ENCODE measurements around the gene HS1BP3. TPM values are rescaled to one million over a fixed set of nuclear protein-coding genes. Genes with fewer than 3 reads are reported as not detected.

The HS1BP3 gene
- total and polyA plus RNA-seq, 2 donors (not counting 3 experiments of a cell fraction or from before 2014, with no cell fraction given), result 27.4 to 33.1 TPM

- TF ChIP-seq FOS (IDR thresholded peaks at IDR 0.05; ENCODE audit: borderline replicate concordance, insufficient read depth, low read length), result no peak
- dilution Hi-C loops (cut with MboI; ENCODE audit: extremely low pct_ligation_motif_present, low sequenced_read_pairs) (loop anchor here (10.0 kb wide), 1 partner anchor 188 kb away; the partner anchor contains the start of gene RHOB), intact Hi-C loops (cut with micrococcal nuclease) (no loop called here)
- Histone ChIP-seq H2AFZ (ENCODE audit: low read depth, low read length) (no peak overlapping the region), H3K4me2 (ENCODE audit: insufficient read depth, low read length) (no peak overlapping the region), H3K9ac (replicated peaks; ENCODE audit: extremely low read depth, insufficient read depth, low read length) (no peak overlapping the region), H3K4me1 (ENCODE audit: control insufficient read depth, extremely low read depth, insufficient read depth, low read length) (peaks cover 20% of the 10 kb centered on the region), H3K79me2 (ENCODE audit: control insufficient read depth, insufficient read depth, low read length) (no peaks in the 10 kb centered on the region), H4K20me1 (replicated peaks; ENCODE audit: control insufficient read depth, extremely low read depth, insufficient read depth, low read length) (no peaks in the 10 kb centered on the region), H3K27ac (ENCODE audit: insufficient read depth, low read depth, low read length) (no peak overlapping the region), H3K9me3 (replicated peaks; ENCODE audit: control insufficient read depth, insufficient read depth, low read length) (no peaks in the 10 kb centered on the region), H3K4me3 (replicated peaks in 1 of 3; ENCODE audit: insufficient read depth in 1 of 3, low read depth in 1 of 3, low read length in 3 of 3) (no peak overlapping the region), H3K9me1 (replicated peaks; ENCODE audit: control insufficient read depth, extremely low read depth, insufficient read depth, low read length) (no peaks in the 10 kb centered on the region), H3K36me3 (ENCODE audit: control insufficient read depth in 2 of 2, extremely low read depth in 1 of 2, insufficient read depth in 2 of 2, low read length in 2 of 2) (peaks cover 0 to 7% of the 10 kb centered on the region in 2 experiments), H3K27me3 (ENCODE audit: control insufficient read depth in 2 of 2, insufficient read depth in 2 of 2, low read length in 2 of 2) (no peaks in the 10 kb centered on the region)
- no peak for FAIRE-seq
- no peak for DNase-seq (ENCODE audit: low read depth, low spot score)
- CTCF ChIA-PET, result interaction anchor here (1.8 to 4.0 kb wide), 4 partner anchors 10 to 236 kb away, joined by 5 to 14 read pairs (median 6); no protein-coding TSS in a partner anchor
- POLR2A ChIA-PET, result interaction anchor here (1.0 kb wide), 2 partner anchors 186 to 189 kb away, joined by 3 to 4 read pairs; partner anchors contain the start of gene RHOB
- BruUV-seq (replicated peaks), result no TSS peak
Measured at GRCh38 chr2:20632446-20632990, 18.4 kb downstream of the HS1BP3 start.

- TF ChIP-seq CTCF (IDR thresholded peaks at IDR 0.05; ENCODE audit: extremely low read depth in 1 of 2, insufficient read depth in 1 of 2, low read depth in 1 of 2, low read length in 2 of 2) (no peak), MAX (IDR thresholded peaks at IDR 0.05; ENCODE audit: insufficient read depth, insufficient read length) (no peak), GATA2 (IDR thresholded peaks at IDR 0.05; ENCODE audit: insufficient read depth, insufficient read length, low read depth, low read length) (no peak), JUN (IDR thresholded peaks at IDR 0.05; ENCODE audit: borderline replicate concordance, insufficient read depth, insufficient read length, low read depth) (no peak), POLR2A (IDR thresholded peaks at IDR 0.05; ENCODE audit: low read depth, low read length) (no peak), EZH2 (IDR thresholded peaks at IDR 0.05; ENCODE audit: borderline replicate concordance, low read depth, low read length, severe bottlenecking) (no peak), POLR2AphosphoS5 (IDR thresholded peaks at IDR 0.05; ENCODE audit: insufficient read depth, low read depth, low read length) (no peak), MYC (IDR thresholded peaks at IDR 0.05; ENCODE audit: low read depth, low read length) (no peak), FOS (IDR thresholded peaks at IDR 0.05; ENCODE audit: borderline replicate concordance, insufficient read depth, low read length) (no peak)
- Histone ChIP-seq H4K20me1 (replicated peaks; ENCODE audit: control insufficient read depth, extremely low read depth, insufficient read depth, low read length) (no peaks in the 10 kb centered on the region), H3K9ac (replicated peaks; ENCODE audit: extremely low read depth, insufficient read depth, low read length) (no peak overlapping the region), H3K36me3 (ENCODE audit: control insufficient read depth in 2 of 2, extremely low read depth in 1 of 2, insufficient read depth in 2 of 2, low read length in 2 of 2) (peaks cover 0 to 7% of the 10 kb centered on the region in 2 experiments), H3K9me3 (replicated peaks; ENCODE audit: control insufficient read depth, insufficient read depth, low read length) (no peaks in the 10 kb centered on the region), H3K4me1 (ENCODE audit: control insufficient read depth, extremely low read depth, insufficient read depth, low read length) (peaks cover 20% of the 10 kb centered on the region), H2AFZ (ENCODE audit: low read depth, low read length) (no peak overlapping the region), H3K27ac (ENCODE audit: insufficient read depth, low read depth, low read length) (no peak overlapping the region), H3K79me2 (ENCODE audit: control insufficient read depth, insufficient read depth, low read length) (no peaks in the 10 kb centered on the region), H3K27me3 (ENCODE audit: control insufficient read depth in 2 of 2, insufficient read depth in 2 of 2, low read length in 2 of 2) (no peaks in the 10 kb centered on the region), H3K4me3 (replicated peaks in 1 of 3; ENCODE audit: insufficient read depth in 1 of 3, low read depth in 1 of 3, low read length in 3 of 3) (no peak overlapping the region), H3K4me2 (ENCODE audit: insufficient read depth, low read length) (no peak overlapping the region), H3K9me1 (replicated peaks; ENCODE audit: control insufficient read depth, extremely low read depth, insufficient read depth, low read length) (no peaks in the 10 kb centered on the region)
- CTCF ChIA-PET, result interaction anchor here (1.8 to 4.0 kb wide), 4 partner anchors 11 to 236 kb away, joined by 5 to 14 read pairs (median 6); no protein-coding TSS in a partner anchor
- intact Hi-C loops (cut with micrococcal nuclease) (no loop called here), dilution Hi-C loops (cut with MboI; ENCODE audit: extremely low pct_ligation_motif_present, low sequenced_read_pairs) (loop anchor here (10.0 kb wide), 1 partner anchor 187 kb away; the partner anchor contains the start of gene RHOB)
- DNase-seq (ENCODE audit: low read depth, low spot score) (no peak), FAIRE-seq (no peak)
- BruUV-seq (replicated peaks), result no TSS peak
- POLR2A ChIA-PET, result interaction anchor here (1.0 kb wide), 1 partner anchor 188 kb away, joined by 4 read pairs; no protein-coding TSS in a partner anchor
Measured at GRCh38 chr2:20631617-20632307, 19.1 kb downstream of the HS1BP3 start.
